PC-3 (cell line): ENCODE measurements around the gene SLC1A6. TPM values are rescaled to one million over a fixed set of nuclear protein-coding genes. Genes with fewer than 3 reads are reported as not detected.
"Not testable (repeated sequence)": the region's sequence is repeated elsewhere in the genome, so short reads cannot be mapped to it uniquely, and the experiment has no call there.

Experiments
- ATAC-seq: fragments of 200-7000 bp; cut with Tn5 transposase; 2 replicates; pipeline ENCODE4 v1.9.1; 2020; ENCODE audit warnings: mild to moderate bottlenecking, moderate library complexity
- BruUV-seq: library from RNA; stranded (reverse); fragments of 400-500 nt; replicated peaks from 2 replicates; lab custom pipeline; 2021; lab: Mats Ljungman, UMichigan
- CTCF ChIA-PET: fragments of 300-600 bp; sonication (Branson Sonifier 250); formaldehyde crosslinking; loops from one replicate; lab custom pipeline; 2022; ENCODE audit warnings: antibody characterized with exemption; lab: Charles Lee
- POLR2A ChIA-PET: fragments of 300-600 bp; sonication (Branson Sonifier 250); formaldehyde crosslinking; loops from one replicate; lab custom pipeline; 2022; ENCODE audit warnings: antibody characterized with exemption; ENCODE audit not compliant: unreplicated experiment; lab: Charles Lee
- DNase-seq: peaks from one replicate; pipeline ENCODE4 v3.0.0-alpha.2; 2015
- H2AFZ ChIP-seq: fragments of 300-600 bp; sonication (generic); 2 replicates; pipeline ENCODE4 v1.6.0; 2016; ENCODE audit warnings: antibody characterized with exemption, low read length
- H3F3A ChIP-seq: fragments of 300-600 bp; sonication (generic); one replicate; pipeline ENCODE4 v1.6.0; 2017; ENCODE audit warnings: antibody characterized with exemption, low read length, control low read depth, mild to moderate bottlenecking; ENCODE audit not compliant: unreplicated experiment
- H3K27ac ChIP-seq: fragments of 300-600 bp; sonication (generic); 2 replicates; pipeline ENCODE4 v1.5.1; 2016; ENCODE audit warnings: mild to moderate bottlenecking, low read length
- H3K27me3 ChIP-seq: fragments of 300-600 bp; sonication (generic); 2 replicates; pipeline ENCODE4 v1.6.1; 2016; ENCODE audit warnings: low read length, mixed read lengths
- H3K36me3 ChIP-seq: fragments of 300-600 bp; sonication (generic); 2 replicates; pipeline ENCODE4 v1.6.1; 2016; ENCODE audit warnings: low read depth, mixed run types, low read length, mixed read lengths
- H3K4me1 ChIP-seq: fragments of 300-600 bp; sonication (generic); 2 replicates; pipeline ENCODE4 v1.5.1; 2016; ENCODE audit warnings: low read length; ENCODE audit not compliant: insufficient read depth
- H3K4me2 ChIP-seq: fragments of 300-600 bp; sonication (generic); 2 replicates; pipeline ENCODE4 v1.6.0; 2016; ENCODE audit warnings: low read length
- H3K4me3 ChIP-seq: fragments of 300-600 bp; sonication (generic); 2 replicates; pipeline ENCODE4 v1.5.1; 2016; ENCODE audit warnings: mild to moderate bottlenecking, low read length, mixed read lengths
- H3K79me2 ChIP-seq: fragments of 300-600 bp; sonication (generic); 2 replicates; pipeline ENCODE4 v1.6.1; 2017; ENCODE audit warnings: low read length, mixed read lengths
- H3K9ac ChIP-seq: fragments of 300-600 bp; sonication (generic); 2 replicates; pipeline ENCODE4 v1.6.0; 2016; ENCODE audit warnings: mild to moderate bottlenecking, low read length
- H3K9me2 ChIP-seq: fragments of 300-600 bp; sonication (generic); replicated peaks from 2 replicates; pipeline ENCODE4 v1.6.1; 2016; ENCODE audit warnings: mixed run types, low read length, mixed read lengths
- H3K9me3 ChIP-seq: fragments of 300-600 bp; sonication (generic); 2 replicates; pipeline ENCODE4 v1.6.1; 2016; ENCODE audit warnings: low read length, mixed read lengths
- H4K20me1 ChIP-seq: fragments of 300-600 bp; sonication (generic); 2 replicates; pipeline ENCODE4 v1.6.1; 2016; ENCODE audit warnings: low read length, mixed read lengths
- EZH2 ChIP-seq: fragments of 300-600 bp; sonication (generic); IDR thresholded peaks from one replicate; pipeline ENCODE4 v1.6.1; 2017; ENCODE audit warnings: antibody characterized with exemption, mild to moderate bottlenecking, low read length; ENCODE audit not compliant: unreplicated experiment
- EZH2phosphoT487 ChIP-seq: fragments of 300-600 bp; sonication (generic); IDR thresholded peaks from 2 replicates; pipeline ENCODE4 v1.6.1; 2018; ENCODE audit warnings: mild to moderate bottlenecking, antibody characterized with exemption, low read length, borderline replicate concordance
- intact Hi-C: fragments of 100-400 bp; cut with micrococcal nuclease; formaldehyde crosslinking; loops from 2 replicates; pipeline ENCODE4 v1.9.0; 2023
- total RNA-seq: library from RNA; depleted of rRNA; stranded (reverse); fragments of >200 nt; gene quantifications from 2 replicates; pipeline ENCODE4 v1.2.3, GENCODE V29; 2014
- TF ChIP-seq, protein P1 (sequence below): fragments of 300-600 bp; sonication (generic); conservative IDR thresholded peaks from 2 replicates; pipeline ENCODE4 v1.5.1; 2017; ENCODE audit warnings: antibody characterized with exemption, low read depth, mild to moderate bottlenecking, low read length

The SLC1A6 gene
- total RNA-seq, 1 experiment from 2014 or later: 4.4 TPM

DNA sequence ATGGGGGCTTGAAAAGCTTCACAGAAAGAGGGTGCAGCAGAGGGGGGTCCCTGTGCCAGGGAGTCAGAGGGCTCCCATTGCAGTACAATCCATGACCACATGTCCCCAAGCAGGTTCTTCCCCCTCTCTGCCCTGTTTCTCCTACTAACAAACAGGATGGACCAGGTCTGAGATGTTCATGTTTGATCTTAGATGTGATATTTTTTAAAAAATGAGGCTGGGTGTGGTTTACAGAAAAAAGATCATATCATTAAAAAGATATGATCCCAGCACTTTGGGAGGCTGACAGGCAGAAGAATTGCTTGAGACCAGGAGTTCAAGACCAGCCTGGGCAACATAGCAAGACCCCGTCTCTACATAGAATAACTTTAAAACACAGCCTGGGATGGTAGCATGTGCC, 29.2 kb downstream of the SLC1A6 start:
- Histone ChIP-seq H3K9me3 (no peaks in the 10 kb centered on the region), H3K9ac (no peak overlapping the region), H3K27ac (no peak overlapping the region), H3K9me2 (no peaks in the 10 kb centered on the region), H3K79me2 (no peaks in the 10 kb centered on the region), H3K4me3 (no peak overlapping the region), H3K27me3 (no peaks in the 10 kb centered on the region), H2AFZ (no peak overlapping the region), H3K36me3 (no peaks in the 10 kb centered on the region), H4K20me1 (no peaks in the 10 kb centered on the region), H3K4me2 (no peak overlapping the region), H3F3A (no peaks in the 10 kb centered on the region), H3K4me1 (no peaks in the 10 kb centered on the region)
- ChIA-PET POLR2A (no interaction called here), CTCF (no interaction called here)
- ATAC-seq (no peak), DNase-seq (no peak)
- TF ChIP-seq EZH2phosphoT487 (no peak), EZH2 (no peak)
- TF ChIP-seq, protein P1, sequence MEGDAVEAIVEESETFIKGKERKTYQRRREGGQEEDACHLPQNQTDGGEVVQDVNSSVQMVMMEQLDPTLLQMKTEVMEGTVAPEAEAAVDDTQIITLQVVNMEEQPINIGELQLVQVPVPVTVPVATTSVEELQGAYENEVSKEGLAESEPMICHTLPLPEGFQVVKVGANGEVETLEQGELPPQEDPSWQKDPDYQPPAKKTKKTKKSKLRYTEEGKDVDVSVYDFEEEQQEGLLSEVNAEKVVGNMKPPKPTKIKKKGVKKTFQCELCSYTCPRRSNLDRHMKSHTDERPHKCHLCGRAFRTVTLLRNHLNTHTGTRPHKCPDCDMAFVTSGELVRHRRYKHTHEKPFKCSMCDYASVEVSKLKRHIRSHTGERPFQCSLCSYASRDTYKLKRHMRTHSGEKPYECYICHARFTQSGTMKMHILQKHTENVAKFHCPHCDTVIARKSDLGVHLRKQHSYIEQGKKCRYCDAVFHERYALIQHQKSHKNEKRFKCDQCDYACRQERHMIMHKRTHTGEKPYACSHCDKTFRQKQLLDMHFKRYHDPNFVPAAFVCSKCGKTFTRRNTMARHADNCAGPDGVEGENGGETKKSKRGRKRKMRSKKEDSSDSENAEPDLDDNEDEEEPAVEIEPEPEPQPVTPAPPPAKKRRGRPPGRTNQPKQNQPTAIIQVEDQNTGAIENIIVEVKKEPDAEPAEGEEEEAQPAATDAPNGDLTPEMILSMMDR: no peak
- intact Hi-C loops: no loop called here
- BruUV-seq: no TSS peak

DNA sequence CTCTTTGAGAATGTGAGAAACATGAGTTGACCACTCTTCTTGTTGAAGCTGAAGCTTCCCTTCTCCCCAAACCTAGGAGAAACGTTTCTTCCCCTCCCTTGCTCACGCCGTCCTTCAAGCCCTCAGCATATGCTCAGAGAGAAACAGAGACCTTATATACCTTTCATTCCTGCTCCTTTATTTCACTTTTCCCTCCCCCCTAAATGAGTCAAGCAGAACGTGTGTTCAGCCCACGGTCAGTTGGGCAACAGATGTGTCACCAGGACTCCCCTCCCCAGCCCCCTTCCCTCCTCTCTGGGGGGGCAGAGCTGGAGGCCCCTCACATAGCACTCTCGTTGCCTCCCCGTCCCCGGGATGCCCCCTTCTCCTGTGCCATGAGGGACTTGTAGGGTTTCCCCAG, 29.8 kb downstream of the SLC1A6 start:
- no peak for ATAC-seq
- H4K20me1 ChIP-seq: no peaks in the 10 kb centered on the region
- POLR2A ChIA-PET: no interaction called here
- H3K79me2 ChIP-seq: no peaks in the 10 kb centered on the region
- TF ChIP-seq, protein P1: no peak
- no peak for TF ChIP-seq EZH2
- TF ChIP-seq EZH2phosphoT487: no peak
- 0 out of 2 replicates have a peak, but pooled peaks cover 2% of the 10 kb centered on the region for H3K9me3 ChIP-seq
- no peaks in the 10 kb centered on the region for H3K36me3 ChIP-seq
- no peaks in the 10 kb centered on the region for H3K4me1 ChIP-seq
- H3K9me2 ChIP-seq: no peaks in the 10 kb centered on the region
- no peaks in the 10 kb centered on the region for H3K27me3 ChIP-seq
- intact Hi-C loops: no loop called here
- H3K27ac ChIP-seq: no peak overlapping the region
- DNase-seq: no peak
- H3K4me3 ChIP-seq: no peak overlapping the region
- H3K4me2 ChIP-seq: no peak overlapping the region
- no peak overlapping the region for H2AFZ ChIP-seq
- no TSS peak for BruUV-seq
- no peak overlapping the region for H3K9ac ChIP-seq
- H3F3A ChIP-seq: no peaks in the 10 kb centered on the region
- CTCF ChIA-PET: no interaction called here

DNA sequence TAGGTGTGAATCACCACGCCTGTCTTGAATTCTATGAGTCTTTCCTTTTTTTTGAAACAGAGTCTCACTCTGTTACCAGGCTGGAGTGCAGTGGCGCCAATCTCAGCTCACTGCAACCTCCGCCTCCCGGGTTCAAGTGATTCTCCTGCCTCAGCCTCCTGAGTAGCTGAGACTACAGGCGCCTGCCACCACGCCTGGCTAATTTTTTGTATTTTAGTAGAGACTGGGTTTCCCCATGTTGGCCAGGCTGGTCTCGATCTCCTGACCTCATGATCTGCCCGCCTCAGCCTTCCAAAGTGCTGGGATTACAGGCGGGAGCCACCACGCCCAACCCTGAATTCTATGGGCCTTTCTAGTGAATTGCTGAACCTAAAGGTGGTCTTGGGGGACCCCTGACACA, 30.3 kb downstream of the SLC1A6 start:
- H3K27ac ChIP-seq, H3K4me3 ChIP-seq, CTCF ChIA-PET, H3K36me3 ChIP-seq, POLR2A ChIA-PET, H3K79me2 ChIP-seq, H3K4me1 ChIP-seq, BruUV-seq, H3F3A ChIP-seq, H3K9me3 ChIP-seq, H4K20me1 ChIP-seq, H3K9ac ChIP-seq, H3K27me3 ChIP-seq, DNase-seq, H3K9me2 ChIP-seq, intact Hi-C loops, H3K4me2 ChIP-seq, ATAC-seq, H2AFZ ChIP-seq: not testable (repeated sequence)
